H7 (cell line): ENCODE measurements around the gene ZNG1A. TPM values are rescaled to one million over a fixed set of nuclear protein-coding genes. Genes with fewer than 3 reads are reported as not detected.
A peak's percentile ranks its signal among the peaks of the same experiment; 100 is the strongest.
"Not testable (repeated sequence)": the region's sequence is repeated elsewhere in the genome, so short reads cannot be mapped to it uniquely, and the experiment has no call there.

Source experiments
- DNase-seq: peaks from one replicate; pipeline ENCODE4 v3.0.0; 2012
- H3K27me3 ChIP-seq: 2 replicates; pipeline ENCODE4 v1.6.0; 2011; ENCODE audit warnings: mild to moderate bottlenecking, low read length; ENCODE audit not compliant: control insufficient read depth, insufficient read depth
- H3K36me3 ChIP-seq: replicated peaks from 2 replicates; pipeline ENCODE4 v1.5.1; 2011; ENCODE audit warnings: low read length; ENCODE audit not compliant: control insufficient read depth, insufficient read depth
- H3K4me3 ChIP-seq: 2 replicates; pipeline ENCODE4 v1.5.1; 2011; ENCODE audit warnings: low read depth, mild to moderate bottlenecking, control low read depth, low read length, moderate library complexity; ENCODE audit not compliant: insufficient read depth
- total RNA-seq: library from RNA; depleted of rRNA; stranded (reverse); fragments of >200 nt; shearing (Covaris generic); gene quantifications from 2 replicates; pipeline ENCODE4 v1.2.3, GENCODE V29; 2014

ZNG1A gene
- total RNA-seq, 1 experiment from 2014 or later, result 9.4 TPM

- peak; percentile 29 for DNase-seq
- not testable (repeated sequence) for H3K4me3 ChIP-seq
- peaks cover 27% of the 10 kb centered on the region for H3K27me3 ChIP-seq
Observed at GRCh38 chr9:213901-214300, 35.0 kb upstream of the ZNG1A start.

DNA sequence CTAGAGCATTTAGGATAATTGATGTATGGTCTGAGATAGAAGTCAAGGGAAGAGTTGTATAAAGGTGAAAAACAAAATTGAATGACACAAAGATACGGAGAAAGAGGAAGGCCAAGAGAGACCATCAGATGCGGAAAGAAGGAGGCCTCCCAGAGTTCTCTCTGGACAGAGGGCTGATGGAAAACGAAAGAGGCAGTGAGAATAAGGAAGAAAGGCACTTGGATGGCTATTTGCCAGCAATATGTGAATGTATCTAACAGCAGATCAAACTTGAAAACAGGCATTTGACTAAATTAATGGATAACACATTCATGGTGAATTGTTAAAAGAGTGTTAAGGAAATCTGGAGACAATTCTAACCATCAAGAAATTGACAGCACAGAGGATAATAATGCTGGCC, 33.4 kb upstream of the ZNG1A start:
- H3K27me3 ChIP-seq, result peaks cover 27% of the 10 kb centered on the region

More at GRCh38 chr9:213901-214300, 35.0 kb upstream of the ZNG1A start:
- not testable (repeated sequence) for H3K36me3 ChIP-seq

DNA sequence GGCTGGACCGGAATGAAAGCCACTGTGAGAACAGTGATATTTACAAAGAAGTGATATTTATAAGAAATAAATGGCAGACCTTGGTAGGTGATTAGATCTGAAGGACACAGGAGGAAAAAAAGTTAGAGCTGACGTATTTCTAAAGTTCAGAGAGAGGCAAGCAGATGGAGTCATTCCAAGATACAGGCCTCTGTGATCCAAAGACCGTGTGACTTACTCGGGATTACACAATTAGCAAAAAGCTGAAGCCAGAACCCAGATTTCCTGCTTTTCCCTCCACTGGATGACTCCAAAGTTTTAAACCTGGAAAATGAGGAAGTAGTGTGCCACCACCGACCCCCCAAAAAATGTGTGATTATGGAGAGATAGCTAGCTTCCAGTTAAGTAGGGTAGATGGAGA, 32.7 kb upstream of the ZNG1A start:
- Histone ChIP-seq H3K36me3 (no peaks in the 10 kb centered on the region), H3K27me3 (peaks cover 27% of the 10 kb centered on the region), H3K4me3 (no peak overlapping the region)
- DNase-seq, result no peak

More for the DNA sequence above, 33.4 kb upstream of the ZNG1A start:
- no peak overlapping the region for H3K4me3 ChIP-seq
- no peaks in the 10 kb centered on the region for H3K36me3 ChIP-seq
- DNase-seq, result no peak

GRCh38 chr9:211036-211435, 32.2 kb upstream of the ZNG1A start:
- Histone ChIP-seq H3K27me3 (peaks cover 27% of the 10 kb centered on the region), H3K36me3 (no peaks in the 10 kb centered on the region), H3K4me3 (no peak overlapping the region)
- DNase-seq, result no peak

DNA sequence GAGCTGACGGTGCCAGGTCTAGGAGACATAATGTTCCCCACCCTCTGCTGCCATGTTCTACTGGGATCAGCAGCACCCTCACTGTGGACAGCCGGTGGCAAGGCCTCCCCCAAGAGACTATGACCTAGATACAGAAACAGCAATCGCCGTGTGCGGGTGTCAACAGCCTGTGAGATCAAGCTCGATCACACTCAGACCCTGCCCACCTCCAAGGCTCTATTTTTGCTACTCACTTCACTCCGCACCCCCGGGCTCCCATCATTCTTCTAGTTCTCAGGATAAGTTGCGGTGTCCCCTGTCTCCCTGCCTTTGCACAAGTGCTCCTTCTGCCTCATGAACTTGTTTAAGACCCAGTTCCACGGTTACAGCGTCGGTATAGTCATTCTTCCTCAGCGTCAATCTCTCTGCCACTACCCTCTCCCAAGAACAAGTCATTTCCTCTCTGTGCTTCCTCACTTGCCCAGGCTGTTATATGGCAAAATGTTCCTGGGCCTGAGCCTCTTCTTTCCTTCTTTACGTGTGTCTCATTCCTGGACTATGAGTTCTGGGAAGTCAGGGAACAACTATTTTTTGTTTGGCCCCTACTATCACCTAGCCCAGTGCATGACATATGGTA, 30.4 kb upstream of the ZNG1A start:
- H3K27me3 ChIP-seq, result peaks cover 12% of the 10 kb centered on the region
- H3K36me3 ChIP-seq, result no peaks in the 10 kb centered on the region
- H3K4me3 ChIP-seq, result no peak overlapping the region
- DNase-seq, result no peak

DNA sequence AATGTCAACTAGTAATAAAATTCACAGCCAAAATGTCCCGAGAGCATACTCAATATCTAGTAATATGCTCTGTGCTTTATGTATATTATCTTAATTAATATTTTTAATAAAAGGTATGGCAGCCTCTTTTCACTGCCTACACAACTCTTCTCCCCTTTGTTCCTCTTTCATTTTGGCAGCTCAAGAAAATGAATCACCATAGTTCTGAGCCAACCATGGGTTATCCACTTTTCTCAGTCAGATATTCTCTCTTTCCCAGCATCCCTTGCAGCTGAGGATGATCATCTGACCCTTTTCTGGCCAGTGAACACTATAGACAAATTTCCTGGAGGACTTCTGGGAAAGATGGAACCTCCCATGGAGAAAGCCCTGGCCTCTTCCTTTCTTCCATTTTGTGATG, 27.6 kb upstream of the ZNG1A start:
- Histone ChIP-seq H3K27me3 (no peaks in the 10 kb centered on the region; the same call in 1 of the 2 replicates), H3K4me3 (no peak overlapping the region), H3K36me3 (no peaks in the 10 kb centered on the region)
- DNase-seq, result no peak

DNA sequence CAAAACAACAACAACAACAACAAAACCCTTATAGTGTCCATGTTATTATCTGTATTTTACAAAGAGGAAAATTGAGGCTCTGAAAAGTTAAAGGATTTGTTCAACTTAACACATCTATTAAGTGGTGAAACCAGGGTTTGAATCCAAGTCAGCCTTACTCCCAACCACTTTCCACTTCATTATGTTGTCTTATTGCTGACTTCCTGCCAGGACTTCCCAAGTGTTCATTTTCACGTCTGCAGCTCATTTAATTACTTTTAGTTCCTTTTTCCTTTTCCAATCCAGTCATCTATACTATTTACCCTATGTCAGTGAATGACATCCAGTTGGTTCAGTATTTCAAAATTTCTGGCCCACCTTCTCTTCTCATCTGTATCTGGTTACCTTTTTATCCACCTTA, 20.7 kb upstream of the ZNG1A start:
- H3K27me3 ChIP-seq, H3K4me3 ChIP-seq, H3K36me3 ChIP-seq, DNase-seq: not testable (repeated sequence)

DNA sequence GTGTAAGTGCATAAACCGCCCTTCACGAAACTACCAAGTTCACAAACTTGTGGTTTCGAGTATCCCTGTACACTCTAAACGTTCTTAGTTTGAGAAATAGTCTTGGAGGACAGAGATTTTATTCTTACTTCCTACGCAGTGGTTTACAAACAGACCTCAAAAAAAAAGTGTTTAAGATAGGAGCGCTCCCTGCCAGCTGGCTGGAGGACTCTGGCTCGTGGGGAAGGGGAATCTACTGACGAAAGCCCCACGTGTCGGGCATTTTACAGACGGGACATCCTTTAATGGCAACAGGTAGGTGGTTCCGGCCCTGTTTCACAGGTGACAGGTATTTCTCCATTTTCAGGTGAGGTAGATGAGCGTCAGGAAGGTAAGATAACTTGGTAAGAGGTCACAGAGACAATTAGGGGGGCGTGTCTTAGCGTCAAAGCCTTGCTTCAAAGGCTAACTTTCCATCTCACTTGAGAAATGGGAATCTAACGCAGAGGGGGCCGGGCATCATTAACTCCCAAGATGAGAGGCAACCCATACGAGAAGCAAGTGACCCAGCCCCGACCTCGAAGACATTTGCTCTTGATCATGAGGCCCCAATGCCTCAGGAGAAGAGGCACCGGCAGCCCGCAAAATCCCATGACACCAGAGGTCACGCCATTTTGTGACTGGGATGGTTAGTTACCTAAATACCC, 573 bp downstream of the ZNG1A start:
- DNase-seq, H3K27me3 ChIP-seq, H3K36me3 ChIP-seq: not testable (repeated sequence)
- H3K4me3 ChIP-seq, result peak overlapping the region; percentile 8; the same call in 1 of the 2 replicates

- H3K4me3 ChIP-seq, DNase-seq, H3K36me3 ChIP-seq, H3K27me3 ChIP-seq: not testable (repeated sequence)
Observed at GRCh38 chr9:169757-170156, 9.1 kb downstream of the ZNG1A start.

DNA sequence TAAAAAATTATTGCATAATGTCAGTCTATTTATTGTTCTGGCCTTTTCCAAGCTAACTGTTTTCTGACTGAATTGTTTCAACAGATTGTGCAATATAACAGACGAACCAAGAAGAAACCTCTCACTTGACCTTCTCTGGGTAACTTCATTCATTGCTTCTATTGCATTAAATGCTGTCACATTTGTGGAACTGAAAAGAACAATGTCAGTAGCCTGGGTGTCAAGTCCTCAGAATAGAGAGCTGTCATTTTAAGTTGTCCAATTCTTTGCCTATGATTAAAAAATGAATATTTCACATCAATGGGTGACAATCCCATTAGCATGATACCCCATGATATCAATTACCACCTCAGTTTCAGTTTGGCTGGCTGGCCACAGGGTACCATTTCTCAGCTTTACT, 19.0 kb downstream of the ZNG1A start:
- H3K4me3 ChIP-seq, H3K36me3 ChIP-seq, DNase-seq, H3K27me3 ChIP-seq: not testable (repeated sequence)

- H3K36me3 ChIP-seq, result not testable (repeated sequence)
Observed at GRCh38 chr9:151173-151572, 27.7 kb downstream of the ZNG1A start.

GRCh38 chr9:139880-140279, 39.0 kb downstream of the ZNG1A start:
- not testable (repeated sequence) for H3K36me3 ChIP-seq, H3K27me3 ChIP-seq, H3K4me3 ChIP-seq, DNase-seq

More at GRCh38 chr9:151173-151572, 27.7 kb downstream of the ZNG1A start:
- not testable (repeated sequence) for H3K27me3 ChIP-seq, DNase-seq, H3K4me3 ChIP-seq

DNA sequence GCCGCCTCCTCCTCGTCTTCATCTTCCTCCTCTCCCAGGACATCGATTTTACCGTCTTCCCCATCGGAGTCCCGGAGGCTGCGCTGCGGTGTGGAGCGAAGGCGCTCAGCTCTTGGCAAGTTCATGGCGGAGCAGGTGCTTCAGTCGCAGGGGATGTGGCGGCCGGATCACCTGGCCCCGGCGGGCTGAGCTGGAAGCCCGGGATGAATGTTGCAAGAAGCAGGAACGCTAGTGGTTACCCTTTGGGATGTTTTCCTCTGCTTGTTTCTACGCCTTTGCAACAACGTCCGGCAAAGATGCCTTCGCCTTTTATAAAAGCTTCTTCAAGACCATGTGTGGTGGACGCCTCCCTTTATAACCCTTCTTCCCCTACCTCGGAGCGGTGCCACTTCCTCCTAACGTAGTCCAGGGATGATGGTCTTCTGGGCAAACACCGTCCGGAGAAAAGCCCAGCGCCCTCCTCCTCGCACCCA, 60.8 kb downstream of the ZNG1A start, which contains the start of gene FOXD4:
Gene FOXD4, minus strand, starts transcription at position 423 of the 473 bp plus-strand sequence. Its CDS starts 298 bp downstream, at position 125.
- DNase-seq, result peak; percentile 27
- not testable (repeated sequence) for H3K4me3 ChIP-seq, H3K36me3 ChIP-seq
- H3K27me3 ChIP-seq, result peaks cover 49% of the 10 kb centered on the region

GRCh38 chr9:117144-117994, 61.5 kb downstream of the ZNG1A start:
- H3K27me3 ChIP-seq, result peaks cover 55% of the 10 kb centered on the region
- DNase-seq, H3K36me3 ChIP-seq, H3K4me3 ChIP-seq: not testable (repeated sequence)
